Aorta (tissue), 5 donors: ENCODE data around the gene DOCK9. TPM values are rescaled to one million over a fixed set of nuclear protein-coding genes. Genes with fewer than 3 reads are reported as not detected.
A peak's percentile ranks its signal among the peaks of the same experiment; 100 is the strongest.

ENCODE experiments used
- ATAC-seq: fragments of 200-7000 bp; cut with Tn5 transposase; one replicate; pipeline ENCODE4 v1.9.1; 2022; ENCODE audit warnings: moderate library complexity; ENCODE audit not compliant: low FRiP score
- DNase-seq, 2 donors: peaks; one replicate each; pipeline ENCODE4 v3.0.0-alpha.2; 2020
- H3K27ac ChIP-seq, 2 donors: one replicate each; pipeline ENCODE4 v1.5.1; 2013; ENCODE audit warnings: low read length in 2 of 2, mild to moderate bottlenecking in 2 of 2, moderate library complexity in 2 of 2, control low read depth in 1 of 2, inconsistent platforms in 1 of 2, low read depth in 1 of 2
- H3K27me3 ChIP-seq, 2 donors: one replicate each; pipeline ENCODE4 v1.6.1; 2013; ENCODE audit warnings: control low read depth in 1 of 2, low read length in 1 of 2, mild to moderate bottlenecking in 1 of 2, moderate library complexity in 1 of 2; ENCODE audit not compliant: insufficient read depth in 2 of 2, control insufficient read depth in 1 of 2
- H3K36me3 ChIP-seq, 2 donors: one replicate each; pipeline ENCODE4 v1.6.1; 2013; ENCODE audit warnings: control low read depth in 1 of 2, low read length in 1 of 2, mild to moderate bottlenecking in 1 of 2; ENCODE audit not compliant: insufficient read depth in 2 of 2, control insufficient read depth in 1 of 2
- H3K4me1 ChIP-seq, 2 donors: one replicate each; pipeline ENCODE4 v1.6.1; 2013; ENCODE audit warnings: low read length in 2 of 2, control low read depth in 1 of 2, mild to moderate bottlenecking in 1 of 2, moderate library complexity in 1 of 2; ENCODE audit not compliant: insufficient read depth in 2 of 2, control insufficient read depth in 1 of 2
- H3K4me3 ChIP-seq, 2 donors: one replicate each; pipeline ENCODE4 v1.5.1; 2013; ENCODE audit warnings: low read length in 2 of 2, control low read depth in 1 of 2, mild to moderate bottlenecking in 1 of 2
- H3K9me3 ChIP-seq: one replicate; pipeline ENCODE4 v1.6.1; 2013; ENCODE audit warnings: mild to moderate bottlenecking, low read length; ENCODE audit not compliant: control insufficient read depth
- WGBS, 2 donors: extraction: QIAGEN DNeasy Blood & Tissue Kit; methylation state at CpG; one replicate each; pipeline ENCODE4 v1.1.7; 2013; 5-methylcytosine and 5-hydroxymethylcytosine counted together
- intact Hi-C, 2 donors: fragments of 100-400 bp; cut with DNase I; formaldehyde crosslinking; loops; one replicate each; pipeline versions ENCODE4 v1.14.2 to v1.15.0; 2022
- polyA plus RNA-seq, 2 donors: library from polyadenylated mRNA; stranded (reverse); fragments of 200-250 nt; gene quantifications; one replicate each; pipeline ENCODE4 v1.2.3, GENCODE V29; 2013
- total RNA-seq, 2 donors: library from RNA; stranded (reverse); fragmentation: NEBNext Ultra II Directional; extraction: Animal tissue kit (Norgen Biotek cat#: 25700); gene quantifications; one replicate each; pipeline ENCODE4 v1.2.1, GENCODE V29; 2021
- donor health status: healthy with polysubstance abuse.
- donor health status: Bipolar disorder and iron deficiency.
- donor health status: DM: no; HTN: no; CAD: no.
- donor health status: DM: no; HTN: no; CAD: no.
- donor health status: DM: yes; HTN: yes; CAD: no.

DOCK9 gene
- total and polyA plus RNA-seq, 4 donors, result 9.1 to 107 (median 43.8) TPM

DNA sequence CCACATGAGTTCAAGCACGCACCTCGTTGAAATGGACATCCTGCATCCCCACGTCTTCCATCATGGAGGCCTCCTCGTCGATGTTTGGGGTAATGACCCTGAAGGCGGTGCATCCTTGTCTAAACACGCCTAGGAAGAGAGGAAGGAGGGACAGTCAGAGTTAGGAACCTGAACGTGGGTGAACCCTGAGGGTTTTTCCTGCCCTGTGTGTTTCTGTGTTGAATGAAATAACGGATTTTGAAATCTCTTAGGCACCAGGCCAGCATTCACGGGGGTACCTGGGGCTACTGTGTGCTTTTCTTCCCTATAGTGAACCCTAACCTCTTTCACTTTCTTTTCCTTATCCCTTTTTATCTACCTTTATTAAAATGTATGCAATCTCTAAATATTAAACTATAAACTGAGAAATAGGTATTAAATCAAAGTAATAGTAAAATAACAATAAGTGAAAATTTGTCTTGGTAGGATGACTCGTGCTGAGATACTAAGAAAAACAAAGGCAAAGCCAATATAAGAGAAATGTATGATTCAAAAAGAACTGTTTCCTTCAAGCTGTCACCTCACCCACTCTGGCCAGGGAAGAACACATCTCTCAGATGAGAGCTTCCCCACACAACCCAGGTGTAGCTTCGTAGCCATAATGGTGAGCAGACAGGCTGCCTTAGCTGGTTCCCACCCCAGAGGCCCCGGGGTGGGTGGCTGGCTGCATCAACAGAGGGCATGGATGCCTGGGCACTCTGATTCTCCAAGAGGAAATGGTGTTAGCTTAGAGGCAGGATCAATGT, 153.3 kb downstream of the DOCK9 start:
- no peaks in the 10 kb centered on the region for H3K27me3 ChIP-seq
- DNase-seq (no peak), ATAC-seq (no peak)
- intact Hi-C loops, result no loop called here
- peaks cover 2 to 4% of the 10 kb centered on the region in 2 donors for H3K36me3 ChIP-seq
- H3K4me1 ChIP-seq, result peaks cover 3 to 9% of the 10 kb centered on the region in 2 donors
- H3K9me3 ChIP-seq, result no peaks in the 10 kb centered on the region
- no peak overlapping the region for H3K4me3 ChIP-seq
- 93 to 95% methylated on average over 13 of the region's 13 CpGs for WGBS, 2 donors
- no peak overlapping the region for H3K27ac ChIP-seq

DNA sequence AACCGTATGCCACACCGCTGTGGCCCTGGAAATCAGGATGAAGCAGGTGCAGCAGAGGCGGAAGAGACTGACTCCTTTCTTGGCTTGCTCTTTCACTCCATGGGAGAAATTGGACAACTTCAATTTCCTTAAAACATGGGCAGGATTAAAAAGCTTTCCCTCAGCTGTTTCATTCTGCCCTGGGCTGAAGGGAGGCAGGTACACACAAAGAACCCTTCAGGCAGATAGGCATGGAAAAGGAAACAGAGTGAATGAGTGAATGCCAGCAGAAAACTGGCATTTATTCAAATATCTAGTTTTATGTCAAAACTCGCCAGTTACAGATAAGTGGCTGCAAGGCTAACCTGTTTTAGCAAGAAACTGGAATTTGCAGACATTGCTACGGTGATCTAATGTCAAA, 154.4 kb downstream of the DOCK9 start:
- no peak overlapping the region for H3K4me3 ChIP-seq
- WGBS, 2 donors, result 46 to 48% methylated on average over 5 of the region's 5 CpGs
- DNase-seq, result no peak
- H3K36me3 ChIP-seq, result peaks cover 0 to 2% of the 10 kb centered on the region in 2 donors
- intact Hi-C loops, result no loop called here
- H3K9me3 ChIP-seq, result no peaks in the 10 kb centered on the region
- H3K27me3 ChIP-seq, result no peaks in the 10 kb centered on the region
- no peak overlapping the region for H3K27ac ChIP-seq
- H3K4me1 ChIP-seq, result peaks cover 3 to 9% of the 10 kb centered on the region in 2 donors
- ATAC-seq, result no peak

DNA sequence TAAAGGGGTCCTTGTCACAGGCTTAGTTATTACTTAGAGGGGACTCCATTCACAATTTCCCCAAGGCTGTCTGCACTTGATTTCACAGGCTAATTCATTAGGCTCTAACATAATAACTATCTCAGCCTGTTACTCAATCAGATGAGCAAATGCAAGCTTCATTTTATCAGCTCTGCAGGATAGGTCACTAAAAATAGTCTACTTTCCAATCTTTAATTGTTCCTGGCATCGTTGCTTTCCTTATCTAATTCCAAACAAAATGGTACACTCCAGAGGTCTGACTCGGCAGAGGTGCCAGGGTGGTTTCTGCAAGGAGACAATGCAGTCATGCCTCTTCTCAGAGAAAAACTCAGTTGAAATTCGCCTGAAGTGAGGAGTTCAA, 155.6 kb downstream of the DOCK9 start:
- Histone ChIP-seq H3K4me3 (no peak overlapping the region), H3K4me1 (peaks cover 3 to 9% of the 10 kb centered on the region in 2 donors), H3K27ac (no peak overlapping the region), H3K27me3 (no peaks in the 10 kb centered on the region), H3K36me3 (no peaks in the 10 kb centered on the region), H3K9me3 (no peaks in the 10 kb centered on the region)
- ATAC-seq (peak; percentile 53), DNase-seq (no peak)
- 4% methylated on average over 3 of the region's 3 CpGs for WGBS, 2 donors
- intact Hi-C loops, result no loop called here

- DNase-seq (no peak), ATAC-seq (peak; percentile 78)
- intact Hi-C loops, result no loop called here
- Histone ChIP-seq H3K36me3 (no peaks in the 10 kb centered on the region), H3K27me3 (no peaks in the 10 kb centered on the region), H3K27ac (peak overlapping the region; percentile 9 to 16), H3K4me1 (peaks cover 3 to 9% of the 10 kb centered on the region in 2 donors), H3K9me3 (no peaks in the 10 kb centered on the region), H3K4me3 (no peak overlapping the region)
- 20 to 21% methylated on average over 9 of the region's 9 CpGs for WGBS, 2 donors
Measured at GRCh38 chr13:98821372-98822224, 156.3 kb downstream of the DOCK9 start.

DNA sequence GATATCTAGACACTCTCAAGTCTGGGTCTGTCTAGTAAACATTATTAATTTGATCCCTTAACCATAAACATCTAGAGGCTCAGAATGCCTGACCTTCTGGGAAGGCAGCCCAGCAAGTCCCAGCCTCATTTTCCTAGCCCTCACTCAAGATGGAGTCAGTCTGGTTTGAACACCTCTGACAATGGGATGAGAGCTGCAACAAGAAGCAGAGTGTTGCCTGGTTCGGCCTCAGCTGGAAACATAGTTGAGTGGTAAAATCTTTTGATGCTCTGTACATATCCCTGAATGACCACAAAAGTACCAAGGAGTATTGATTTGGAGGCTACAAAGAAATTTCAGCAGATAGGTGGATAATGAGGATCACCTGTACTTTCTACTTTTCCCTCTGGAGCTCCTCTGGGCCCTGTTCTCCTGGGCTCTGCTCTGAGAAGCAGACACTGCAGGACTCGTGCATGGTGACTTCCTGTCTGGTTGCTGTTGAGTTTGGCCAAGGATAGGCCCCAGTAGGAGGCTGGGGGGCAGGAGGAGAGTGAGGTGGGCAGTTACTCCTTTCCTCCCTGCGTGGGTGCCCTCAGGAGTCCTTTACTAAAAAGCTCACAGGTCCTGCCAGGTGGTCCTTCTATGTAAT, 157.0 kb downstream of the DOCK9 start:
- intact Hi-C loops, result no loop called here
- no peak overlapping the region for H3K4me3 ChIP-seq
- ATAC-seq (peak; percentile 27), DNase-seq (no peak)
- no peaks in the 10 kb centered on the region for H3K27me3 ChIP-seq
- peaks cover 3 to 9% of the 10 kb centered on the region in 2 donors for H3K4me1 ChIP-seq
- peaks cover 0 to 4% of the 10 kb centered on the region in 2 donors for H3K36me3 ChIP-seq
- no peaks in the 10 kb centered on the region for H3K9me3 ChIP-seq
- 44 to 51% methylated on average over 3 of the region's 3 CpGs for WGBS, 2 donors
- H3K27ac ChIP-seq, result peak overlapping the region; percentile 9 to 16

DNA sequence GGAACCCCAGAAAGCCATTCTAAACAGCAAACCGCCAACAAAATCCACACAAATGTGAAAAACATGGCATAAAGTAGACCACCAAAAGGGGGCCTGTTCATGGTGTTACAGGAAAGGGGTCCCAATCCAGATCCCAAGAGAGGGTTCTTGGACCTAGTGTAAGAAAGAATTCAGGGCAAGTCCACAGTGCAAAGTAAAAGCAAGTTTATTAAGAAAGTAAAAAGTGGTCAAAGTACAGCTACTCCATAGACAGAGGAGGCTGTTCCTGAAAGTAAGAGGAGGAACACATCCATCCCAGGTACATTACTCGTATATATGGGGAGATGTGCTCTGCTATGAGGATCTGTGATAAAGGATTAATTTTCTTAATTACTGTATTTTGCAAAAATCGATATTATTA, 157.6 kb downstream of the DOCK9 start:
- intact Hi-C loops, result no loop called here
- no peak for DNase-seq
- Histone ChIP-seq H3K27ac (no peak overlapping the region), H3K36me3 (peaks cover 0 to 4% of the 10 kb centered on the region in 2 donors), H3K9me3 (no peaks in the 10 kb centered on the region), H3K27me3 (no peaks in the 10 kb centered on the region), H3K4me3 (no peak overlapping the region), H3K4me1 (peaks cover 3 to 9% of the 10 kb centered on the region in 2 donors)
- 96% methylated on average over 3 of the region's 3 CpGs for WGBS, 2 donors
- ATAC-seq, result no peak

DNA sequence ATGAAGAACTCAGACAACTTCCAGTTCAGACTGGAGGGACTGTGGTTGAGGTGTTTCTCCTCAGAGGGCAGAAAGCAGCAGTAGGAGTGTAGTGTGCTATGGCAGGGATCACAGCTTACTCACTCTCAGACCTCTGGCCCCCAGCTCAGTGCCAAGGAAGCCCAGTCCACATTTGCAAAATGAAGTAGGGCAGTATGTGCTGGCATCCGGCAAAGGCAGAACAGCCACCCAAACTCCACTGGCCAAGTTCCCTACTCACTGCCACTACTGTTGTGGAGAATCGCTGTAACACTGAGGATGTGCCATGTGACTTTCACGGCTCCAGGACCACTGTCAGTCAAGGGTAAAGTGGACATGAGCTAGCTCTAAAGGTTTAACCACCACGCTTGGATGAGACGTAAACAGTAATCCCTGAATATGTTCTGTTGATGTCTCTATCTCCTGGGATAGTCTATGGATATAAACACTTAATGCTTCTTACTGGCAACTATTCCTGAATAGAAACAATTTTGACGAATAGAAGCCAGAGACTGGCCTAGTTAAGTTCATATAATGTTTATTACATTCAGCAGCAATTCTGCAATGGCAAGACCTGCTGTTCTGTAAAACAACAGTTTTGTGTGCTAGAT, 158.4 kb downstream of the DOCK9 start:
- Histone ChIP-seq H3K4me3 (no peak overlapping the region), H3K36me3 (peaks cover 0 to 4% of the 10 kb centered on the region in 2 donors), H3K4me1 (peaks cover 3 to 9% of the 10 kb centered on the region in 2 donors), H3K27ac (no peak overlapping the region), H3K9me3 (no peaks in the 10 kb centered on the region), H3K27me3 (no peaks in the 10 kb centered on the region)
- intact Hi-C loops, result no loop called here
- WGBS, 2 donors, result 93 to 96% methylated on average over 6 of the region's 6 CpGs
- ATAC-seq (no peak), DNase-seq (no peak)

DNA sequence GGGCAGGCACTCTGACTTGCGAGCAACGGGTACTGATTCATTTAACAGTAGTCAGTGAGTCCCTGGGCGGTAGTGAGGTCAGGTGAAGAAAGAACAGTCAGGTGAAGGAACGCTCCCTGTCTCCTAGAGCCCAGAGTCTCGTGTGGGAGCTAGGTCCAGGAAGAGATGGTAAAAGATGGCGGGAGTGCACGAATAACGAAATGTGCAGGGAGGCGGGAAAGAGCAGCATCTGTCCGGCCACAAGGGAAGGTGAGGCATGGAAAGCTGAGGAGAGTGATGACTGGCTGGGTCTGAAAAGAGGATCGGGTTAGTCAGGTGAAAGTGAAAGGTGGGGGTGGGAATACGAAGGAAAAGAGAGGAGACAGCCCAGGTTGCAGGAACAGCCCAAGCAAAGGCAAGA, 161.5 kb downstream of the DOCK9 start:
- H3K27me3 ChIP-seq, result no peaks in the 10 kb centered on the region
- no peak for ATAC-seq
- H3K4me1 ChIP-seq, result peaks cover 0 to 4% of the 10 kb centered on the region in 2 donors
- WGBS, 2 donors, result 97% methylated on average over 12 of the region's 12 CpGs
- H3K36me3 ChIP-seq, result peaks cover 0 to 4% of the 10 kb centered on the region in 2 donors
- DNase-seq, result no peak
- H3K27ac ChIP-seq, result no peak overlapping the region
- intact Hi-C loops, result no loop called here
- no peaks in the 10 kb centered on the region for H3K9me3 ChIP-seq
- H3K4me3 ChIP-seq, result no peak overlapping the region
